ENCODE results near the gene SLC26A9.

DNA sequence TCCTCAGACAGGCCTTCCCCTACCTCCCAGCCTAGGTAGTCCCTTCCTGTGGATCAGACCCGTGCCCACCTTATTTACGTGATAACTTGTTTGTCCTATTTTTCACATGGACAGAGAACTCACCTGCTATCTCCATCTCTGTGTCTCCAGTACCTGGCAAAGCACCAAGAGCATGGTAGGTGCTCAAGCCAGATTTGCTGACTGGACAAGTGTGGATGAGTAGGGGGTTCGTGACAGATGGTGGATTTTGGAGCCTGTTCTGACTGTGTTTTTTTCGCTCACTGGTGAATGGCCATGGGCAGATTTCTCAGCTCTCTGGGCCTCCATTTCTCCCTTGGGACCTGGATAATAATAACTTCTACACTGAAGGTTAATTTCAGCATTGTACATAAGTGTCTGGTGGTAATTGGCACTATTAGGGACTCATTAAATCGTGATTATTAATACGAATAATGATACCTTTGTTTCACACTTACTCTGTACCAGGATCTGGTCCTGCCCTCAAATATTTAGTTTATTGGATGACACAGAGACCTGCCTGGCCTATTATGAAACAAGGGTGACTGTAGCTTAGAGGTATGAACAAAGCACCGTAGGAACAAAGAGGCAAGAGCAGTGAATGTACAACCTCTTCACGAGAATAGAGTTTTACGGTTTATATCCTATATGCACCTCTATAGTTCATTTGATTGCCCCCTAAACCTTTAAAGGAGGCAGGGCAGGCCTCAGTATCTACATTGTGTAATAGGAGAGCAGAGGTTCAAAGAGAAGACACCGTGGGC, 24.5 kb upstream of the SLC26A9 start:
- TF ChIP-seq CTCF (IDR thresholded peaks at IDR 0.05) (no peak), ZNF138 (CRISPR knock-in tag; conservative IDR thresholded peaks at IDR 0.05) (no peak), FOXJ3 (CRISPR knock-in tag; IDR thresholded peaks at IDR 0.05; ENCODE audit: borderline replicate concordance) (no peak), MYBL2 (CRISPR knock-in tag; IDR thresholded peaks at IDR 0.05) (no peak), ATF2 (CRISPR knock-in tag; IDR thresholded peaks at IDR 0.05; ENCODE audit: borderline replicate concordance, low read depth) (no peak)
- TF ChIP-seq, protein P1, sequence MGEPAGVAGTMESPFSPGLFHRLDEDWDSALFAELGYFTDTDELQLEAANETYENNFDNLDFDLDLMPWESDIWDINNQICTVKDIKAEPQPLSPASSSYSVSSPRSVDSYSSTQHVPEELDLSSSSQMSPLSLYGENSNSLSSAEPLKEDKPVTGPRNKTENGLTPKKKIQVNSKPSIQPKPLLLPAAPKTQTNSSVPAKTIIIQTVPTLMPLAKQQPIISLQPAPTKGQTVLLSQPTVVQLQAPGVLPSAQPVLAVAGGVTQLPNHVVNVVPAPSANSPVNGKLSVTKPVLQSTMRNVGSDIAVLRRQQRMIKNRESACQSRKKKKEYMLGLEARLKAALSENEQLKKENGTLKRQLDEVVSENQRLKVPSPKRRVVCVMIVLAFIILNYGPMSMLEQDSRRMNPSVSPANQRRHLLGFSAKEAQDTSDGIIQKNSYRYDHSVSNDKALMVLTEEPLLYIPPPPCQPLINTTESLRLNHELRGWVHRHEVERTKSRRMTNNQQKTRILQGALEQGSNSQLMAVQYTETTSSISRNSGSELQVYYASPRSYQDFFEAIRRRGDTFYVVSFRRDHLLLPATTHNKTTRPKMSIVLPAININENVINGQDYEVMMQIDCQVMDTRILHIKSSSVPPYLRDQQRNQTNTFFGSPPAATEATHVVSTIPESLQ (CRISPR knock-in tag; IDR thresholded peaks at IDR 0.05), result no peak
- TF ChIP-seq, protein P2, sequence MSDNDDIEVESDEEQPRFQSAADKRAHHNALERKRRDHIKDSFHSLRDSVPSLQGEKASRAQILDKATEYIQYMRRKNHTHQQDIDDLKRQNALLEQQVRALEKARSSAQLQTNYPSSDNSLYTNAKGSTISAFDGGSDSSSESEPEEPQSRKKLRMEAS (CRISPR knock-in tag; IDR thresholded peaks at IDR 0.05), result no peak
- TF ChIP-seq, protein P3, sequence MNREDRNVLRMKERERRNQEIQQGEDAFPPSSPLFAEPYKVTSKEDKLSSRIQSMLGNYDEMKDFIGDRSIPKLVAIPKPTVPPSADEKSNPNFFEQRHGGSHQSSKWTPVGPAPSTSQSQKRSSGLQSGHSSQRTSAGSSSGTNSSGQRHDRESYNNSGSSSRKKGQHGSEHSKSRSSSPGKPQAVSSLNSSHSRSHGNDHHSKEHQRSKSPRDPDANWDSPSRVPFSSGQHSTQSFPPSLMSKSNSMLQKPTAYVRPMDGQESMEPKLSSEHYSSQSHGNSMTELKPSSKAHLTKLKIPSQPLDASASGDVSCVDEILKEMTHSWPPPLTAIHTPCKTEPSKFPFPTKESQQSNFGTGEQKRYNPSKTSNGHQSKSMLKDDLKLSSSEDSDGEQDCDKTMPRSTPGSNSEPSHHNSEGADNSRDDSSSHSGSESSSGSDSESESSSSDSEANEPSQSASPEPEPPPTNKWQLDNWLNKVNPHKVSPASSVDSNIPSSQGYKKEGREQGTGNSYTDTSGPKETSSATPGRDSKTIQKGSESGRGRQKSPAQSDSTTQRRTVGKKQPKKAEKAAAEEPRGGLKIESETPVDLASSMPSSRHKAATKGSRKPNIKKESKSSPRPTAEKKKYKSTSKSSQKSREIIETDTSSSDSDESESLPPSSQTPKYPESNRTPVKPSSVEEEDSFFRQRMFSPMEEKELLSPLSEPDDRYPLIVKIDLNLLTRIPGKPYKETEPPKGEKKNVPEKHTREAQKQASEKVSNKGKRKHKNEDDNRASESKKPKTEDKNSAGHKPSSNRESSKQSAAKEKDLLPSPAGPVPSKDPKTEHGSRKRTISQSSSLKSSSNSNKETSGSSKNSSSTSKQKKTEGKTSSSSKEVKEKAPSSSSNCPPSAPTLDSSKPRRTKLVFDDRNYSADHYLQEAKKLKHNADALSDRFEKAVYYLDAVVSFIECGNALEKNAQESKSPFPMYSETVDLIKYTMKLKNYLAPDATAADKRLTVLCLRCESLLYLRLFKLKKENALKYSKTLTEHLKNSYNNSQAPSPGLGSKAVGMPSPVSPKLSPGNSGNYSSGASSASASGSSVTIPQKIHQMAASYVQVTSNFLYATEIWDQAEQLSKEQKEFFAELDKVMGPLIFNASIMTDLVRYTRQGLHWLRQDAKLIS (CRISPR knock-in tag; IDR thresholded peaks at IDR 0.05; ENCODE audit: borderline replicate concordance), result no peak
- TF ChIP-seq, protein P4, sequence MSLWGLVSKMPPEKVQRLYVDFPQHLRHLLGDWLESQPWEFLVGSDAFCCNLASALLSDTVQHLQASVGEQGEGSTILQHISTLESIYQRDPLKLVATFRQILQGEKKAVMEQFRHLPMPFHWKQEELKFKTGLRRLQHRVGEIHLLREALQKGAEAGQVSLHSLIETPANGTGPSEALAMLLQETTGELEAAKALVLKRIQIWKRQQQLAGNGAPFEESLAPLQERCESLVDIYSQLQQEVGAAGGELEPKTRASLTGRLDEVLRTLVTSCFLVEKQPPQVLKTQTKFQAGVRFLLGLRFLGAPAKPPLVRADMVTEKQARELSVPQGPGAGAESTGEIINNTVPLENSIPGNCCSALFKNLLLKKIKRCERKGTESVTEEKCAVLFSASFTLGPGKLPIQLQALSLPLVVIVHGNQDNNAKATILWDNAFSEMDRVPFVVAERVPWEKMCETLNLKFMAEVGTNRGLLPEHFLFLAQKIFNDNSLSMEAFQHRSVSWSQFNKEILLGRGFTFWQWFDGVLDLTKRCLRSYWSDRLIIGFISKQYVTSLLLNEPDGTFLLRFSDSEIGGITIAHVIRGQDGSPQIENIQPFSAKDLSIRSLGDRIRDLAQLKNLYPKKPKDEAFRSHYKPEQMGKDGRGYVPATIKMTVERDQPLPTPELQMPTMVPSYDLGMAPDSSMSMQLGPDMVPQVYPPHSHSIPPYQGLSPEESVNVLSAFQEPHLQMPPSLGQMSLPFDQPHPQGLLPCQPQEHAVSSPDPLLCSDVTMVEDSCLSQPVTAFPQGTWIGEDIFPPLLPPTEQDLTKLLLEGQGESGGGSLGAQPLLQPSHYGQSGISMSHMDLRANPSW (CRISPR knock-in tag; conservative IDR thresholded peaks at IDR 0.05; ENCODE audit: low read depth), result no peak
- TF ChIP-seq, protein P5, sequence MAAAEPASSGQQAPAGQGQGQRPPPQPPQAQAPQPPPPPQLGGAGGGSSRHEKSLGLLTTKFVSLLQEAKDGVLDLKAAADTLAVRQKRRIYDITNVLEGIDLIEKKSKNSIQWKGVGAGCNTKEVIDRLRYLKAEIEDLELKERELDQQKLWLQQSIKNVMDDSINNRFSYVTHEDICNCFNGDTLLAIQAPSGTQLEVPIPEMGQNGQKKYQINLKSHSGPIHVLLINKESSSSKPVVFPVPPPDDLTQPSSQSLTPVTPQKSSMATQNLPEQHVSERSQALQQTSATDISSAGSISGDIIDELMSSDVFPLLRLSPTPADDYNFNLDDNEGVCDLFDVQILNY (CRISPR knock-in tag; IDR thresholded peaks at IDR 0.05), result no peak
